Measurements from ENCODE around the gene GFY.
"Not testable (repeated sequence)": the region's sequence is repeated elsewhere in the genome, so short reads cannot be mapped to it uniquely, and the experiment has no call there.

Gene GFY

GRCh38 chr19:49468199-49468598 is 43.0 kb downstream of the GFY start:
- in situ Hi-C loops (cut with HindIII; ENCODE audit: low sequenced_read_pairs), result no loop called here

GRCh38 chr19:49468746-49469447 is 43.7 kb downstream of the GFY start:
- in situ Hi-C loops (cut with HindIII; ENCODE audit: low sequenced_read_pairs), result no loop called here

- in situ Hi-C loops (cut with HindIII; ENCODE audit: low sequenced_read_pairs), result no loop called here
Observed at GRCh38 chr19:49469828-49470614, 44.8 kb downstream of the GFY start.

GRCh38 chr19:49470615-49470978 is 45.4 kb downstream of the GFY start:
- in situ Hi-C loops (cut with HindIII; ENCODE audit: low sequenced_read_pairs), result no loop called here

- in situ Hi-C loops (cut with HindIII; ENCODE audit: low sequenced_read_pairs), result no loop called here
Observed at GRCh38 chr19:49472936-49473335, 47.7 kb downstream of the GFY start.

- in situ Hi-C loops (cut with HindIII; ENCODE audit: low sequenced_read_pairs), result not testable (repeated sequence)
Observed at GRCh38 chr19:49473501-49473867, 48.3 kb downstream of the GFY start.

GRCh38 chr19:49473868-49474541 is 48.8 kb downstream of the GFY start, which contains the start of gene FLT3LG:
Gene FLT3LG, plus strand, starts transcription at chr19:49474215. Its CDS starts 425 bp downstream, at chr19:49474640.
- in situ Hi-C loops (cut with HindIII; ENCODE audit: low sequenced_read_pairs), result no loop called here

GRCh38 chr19:49474542-49474924 is 49.3 kb downstream of the GFY start:
- in situ Hi-C loops (cut with HindIII; ENCODE audit: low sequenced_read_pairs), result no loop called here

- in situ Hi-C loops (cut with HindIII; ENCODE audit: low sequenced_read_pairs), result no loop called here
Observed at GRCh38 chr19:49475191-49475917, 50.2 kb downstream of the GFY start.

- in situ Hi-C loops (cut with HindIII; ENCODE audit: low sequenced_read_pairs), result no loop called here
Observed at GRCh38 chr19:49475995-49476880, 51.0 kb downstream of the GFY start.
